HEK293T (cell line): ENCODE results near the gene SZRD1.

Source experiments
- ARNT ChIP-seq: fragments of 450-650 bp; IDR thresholded peaks from 2 replicates; pipeline ENCODE4 v1.6.1; 2017; ENCODE audit warnings: mild to moderate bottlenecking
- CTBP1 ChIP-seq: fragments of 450-650 bp; IDR thresholded peaks from 2 replicates; pipeline ENCODE4 v1.6.1; 2016; ENCODE audit warnings: borderline replicate concordance
- FOXA1 ChIP-seq: fragments of 450-650 bp; IDR thresholded peaks from 2 replicates; pipeline ENCODE4 v1.6.1; 2016; ENCODE audit warnings: mild to moderate bottlenecking
- FOXK2 ChIP-seq: fragments of 450-650 bp; IDR thresholded peaks from 2 replicates; pipeline ENCODE4 v1.6.1; 2016; ENCODE audit warnings: mild to moderate bottlenecking
- SP1 ChIP-seq: fragments of 450-650 bp; IDR thresholded peaks from 2 replicates; pipeline ENCODE4 v1.6.1; 2017
- SUZ12 ChIP-seq: fragments of 450-650 bp; IDR thresholded peaks from 2 replicates; pipeline ENCODE4 v1.6.1; 2016; ENCODE audit warnings: mild to moderate bottlenecking
- TARDBP ChIP-seq: fragments of 450-650 bp; IDR thresholded peaks from 2 replicates; pipeline ENCODE4 v1.6.1; 2016

DNA sequence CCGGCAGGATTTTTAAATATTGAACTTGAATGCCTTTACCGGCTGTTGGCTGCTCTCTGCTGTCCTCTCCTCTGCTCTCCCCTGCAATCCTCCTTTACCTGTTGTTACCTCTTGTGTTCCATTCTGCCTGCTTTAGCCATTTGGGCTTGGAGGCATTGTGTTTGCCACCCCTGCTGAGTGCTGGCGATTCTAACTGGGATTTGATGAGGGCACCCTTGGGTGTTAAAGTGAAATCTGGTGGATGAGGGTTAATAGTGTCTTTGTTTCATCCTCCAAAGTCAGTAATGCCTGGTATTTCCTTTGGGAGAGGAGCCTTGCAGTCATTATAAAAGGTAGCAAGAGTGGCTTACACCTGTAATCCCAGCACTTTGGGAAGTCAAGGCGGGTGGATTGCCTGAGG lies 9.9 kb downstream of the SZRD1 start:
- TF ChIP-seq SP1 (no peak), FOXK2 (no peak), FOXA1 (no peak), CTBP1 (no peak), TARDBP (no peak), SUZ12 (no peak), ARNT (no peak)
